Right lobe of liver (tissue), 4 donors: Measurements from ENCODE around the gene IGSF21.

Experiments used
- POLR2A ChIP-seq: fragments of 450-650 bp; IDR thresholded peaks from one replicate; pipeline ENCODE4 v1.6.1; 2017; ENCODE audit warnings: antibody characterized with exemption, mild to moderate bottlenecking
- TF ChIP-seq, protein P1 (sequence below), 4 donors: fragments of 200-600 bp in 3 of 4; fragments of 450-650 bp in 1 of 4; IDR thresholded peaks; one replicate each; pipeline versions ENCODE4 v1.5.1 to v1.8.0; 2016 to 2022; ENCODE audit warnings: antibody characterized with exemption in 4 of 4, mild to moderate bottlenecking in 2 of 4
- donor health status: DM: no; HTN: no; CAD: no.
- donor health status: DM: no; HTN: no; CAD: no.
- donor health status: DM: no; HTN: yes; CAD: no.

DNA sequence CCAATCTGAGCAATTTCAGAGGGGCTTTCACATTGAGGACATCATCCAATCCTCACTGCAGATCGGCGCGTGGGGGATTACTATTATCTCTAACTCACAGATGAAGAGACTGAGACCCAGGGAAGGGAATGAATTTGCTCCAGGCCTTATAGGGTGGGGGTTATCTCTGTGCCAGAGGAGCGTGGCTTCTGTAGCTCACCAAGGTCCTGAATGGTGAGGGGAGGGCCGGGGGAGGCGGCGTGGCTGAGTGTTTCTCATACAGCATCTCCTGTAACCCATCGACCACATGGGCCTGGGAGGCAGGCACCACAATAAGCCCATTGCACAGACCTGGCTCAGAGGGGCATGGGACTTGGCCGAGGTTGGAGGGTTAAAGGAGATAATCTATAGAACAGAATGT lies 230.2 kb downstream of the IGSF21 start:
- TF ChIP-seq, protein P1, sequence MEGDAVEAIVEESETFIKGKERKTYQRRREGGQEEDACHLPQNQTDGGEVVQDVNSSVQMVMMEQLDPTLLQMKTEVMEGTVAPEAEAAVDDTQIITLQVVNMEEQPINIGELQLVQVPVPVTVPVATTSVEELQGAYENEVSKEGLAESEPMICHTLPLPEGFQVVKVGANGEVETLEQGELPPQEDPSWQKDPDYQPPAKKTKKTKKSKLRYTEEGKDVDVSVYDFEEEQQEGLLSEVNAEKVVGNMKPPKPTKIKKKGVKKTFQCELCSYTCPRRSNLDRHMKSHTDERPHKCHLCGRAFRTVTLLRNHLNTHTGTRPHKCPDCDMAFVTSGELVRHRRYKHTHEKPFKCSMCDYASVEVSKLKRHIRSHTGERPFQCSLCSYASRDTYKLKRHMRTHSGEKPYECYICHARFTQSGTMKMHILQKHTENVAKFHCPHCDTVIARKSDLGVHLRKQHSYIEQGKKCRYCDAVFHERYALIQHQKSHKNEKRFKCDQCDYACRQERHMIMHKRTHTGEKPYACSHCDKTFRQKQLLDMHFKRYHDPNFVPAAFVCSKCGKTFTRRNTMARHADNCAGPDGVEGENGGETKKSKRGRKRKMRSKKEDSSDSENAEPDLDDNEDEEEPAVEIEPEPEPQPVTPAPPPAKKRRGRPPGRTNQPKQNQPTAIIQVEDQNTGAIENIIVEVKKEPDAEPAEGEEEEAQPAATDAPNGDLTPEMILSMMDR (IDR thresholded peaks at IDR 0.05), result no peak
- no peak for TF ChIP-seq POLR2A
